HG03342 (cell line): Measurements from ENCODE around the gene MOBP.

ENCODE experiments used
- ATAC-seq: cut with Tn5 transposase; IDR thresholded peaks from one replicate; pipeline ENCODE4 v1.9.1; 2021; ENCODE audit warnings: mild to moderate bottlenecking, moderate library complexity; ENCODE audit not compliant: unreplicated experiment

Gene MOBP

GRCh38 chr3:39491733-39492350, 24.4 kb downstream of the MOBP start:
- no peak for ATAC-seq

GRCh38 chr3:39494781-39495180, 27.3 kb downstream of the MOBP start:
- no peak for ATAC-seq

- ATAC-seq: no peak
These were observed 30.3 kb downstream of the MOBP start for GRCh38 chr3:39497753-39498152.

- ATAC-seq: no peak
These were observed 32.3 kb downstream of the MOBP start for GRCh38 chr3:39499651-39500273.

GRCh38 chr3:39501059-39501458, 33.6 kb downstream of the MOBP start:
- no peak for ATAC-seq

GRCh38 chr3:39501968-39502837, 34.7 kb downstream of the MOBP start:
- ATAC-seq: no peak

- ATAC-seq: no peak
These were observed 35.3 kb downstream of the MOBP start for GRCh38 chr3:39502838-39503145.

- no peak for ATAC-seq
These were observed 38.6 kb downstream of the MOBP start for GRCh38 chr3:39505866-39506742.

- ATAC-seq: no peak
These were observed 39.4 kb downstream of the MOBP start for GRCh38 chr3:39506863-39507262.

- no peak for ATAC-seq
These were observed 46.4 kb downstream of the MOBP start for GRCh38 chr3:39513791-39514369.

- no peak for ATAC-seq
These were observed 48.4 kb downstream of the MOBP start for GRCh38 chr3:39515681-39516441.

- ATAC-seq: no peak
These were observed 51.6 kb downstream of the MOBP start for GRCh38 chr3:39519103-39519502.

GRCh38 chr3:39519554-39520288, 52.2 kb downstream of the MOBP start:
- ATAC-seq: no peak

GRCh38 chr3:39521456-39521855, 54.0 kb downstream of the MOBP start:
- no peak for ATAC-seq

- ATAC-seq: no peak
These were observed 56.6 kb downstream of the MOBP start for GRCh38 chr3:39524107-39524506.

- ATAC-seq: no peak
These were observed 61.4 kb downstream of the MOBP start for GRCh38 chr3:39528844-39529243.

GRCh38 chr3:39529577-39529976, 62.1 kb downstream of the MOBP start:
- ATAC-seq: no peak

GRCh38 chr3:39531066-39531465, 63.6 kb downstream of the MOBP start:
- no peak for ATAC-seq

- ATAC-seq: no peak
These were observed 64.2 kb downstream of the MOBP start for GRCh38 chr3:39531665-39532064.
